Kidney epithelial cell (primary cell): ENCODE measurements around the gene PELI2. TPM values are rescaled to one million over a fixed set of nuclear protein-coding genes. Genes with fewer than 3 reads are reported as not detected.
A peak's percentile ranks its signal among the peaks of the same experiment; 100 is the strongest.

Experiments used
- DNase-seq: peaks from one replicate; pipeline ENCODE4 v3.0.0-alpha.2; 2010; ENCODE audit warnings: low read depth
- H3K27me3 ChIP-seq: 2 replicates; pipeline ENCODE4 v1.6.0; 2011; ENCODE audit warnings: low read length; ENCODE audit not compliant: control insufficient read depth, insufficient read depth
- H3K36me3 ChIP-seq: 2 replicates; pipeline ENCODE4 v1.5.1; 2011; ENCODE audit warnings: low read length; ENCODE audit not compliant: control insufficient read depth, insufficient read depth
- H3K4me3 ChIP-seq: 2 replicates; pipeline ENCODE4 v1.5.1; 2011; ENCODE audit warnings: low read depth, mild to moderate bottlenecking, control low read depth, low read length
- CTCF ChIP-seq: IDR thresholded peaks from 2 replicates; pipeline ENCODE4 v1.5.1; 2011; ENCODE audit warnings: mild to moderate bottlenecking, moderate library complexity, low read length, control low read depth, inconsistent platforms; ENCODE audit not compliant: insufficient read depth, poor library complexity, severe bottlenecking
- total RNA-seq: library from RNA; depleted of rRNA; stranded (reverse); fragments of >200 nt; gene quantifications from 2 replicates; pipeline ENCODE4 v1.2.3, GENCODE V29; 2015

The PELI2 gene
- total RNA-seq, 1 donor from 2014 or later: 4.8 TPM

- Histone ChIP-seq H3K27me3 (no peaks in the 10 kb centered on the region), H3K4me3 (no peak overlapping the region), H3K36me3 (no peaks in the 10 kb centered on the region)
- DNase-seq: no peak
- no peak for TF ChIP-seq CTCF
These were observed 117.2 kb downstream of the PELI2 start for GRCh38 chr14:56235388-56235787.

DNA sequence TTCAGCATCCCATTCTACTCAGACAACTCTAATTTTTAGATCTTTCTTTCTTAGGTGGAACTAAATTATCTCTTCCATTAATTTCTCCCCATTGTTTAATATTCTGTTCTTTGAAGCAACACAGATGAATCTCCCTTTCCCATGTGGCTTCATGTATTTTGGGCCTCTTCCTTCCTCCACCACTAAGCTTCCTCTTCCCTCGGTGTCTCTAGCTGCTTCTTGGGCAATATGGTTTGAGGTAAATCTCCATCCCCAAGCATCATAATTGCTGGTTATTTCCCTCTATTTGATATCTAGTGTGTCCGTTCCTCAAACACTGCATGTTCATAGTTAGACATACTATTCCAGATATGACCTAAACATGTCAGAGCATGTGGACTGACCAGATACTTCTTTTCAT is 119.2 kb downstream of the PELI2 start:
- Histone ChIP-seq H3K27me3 (no peaks in the 10 kb centered on the region), H3K4me3 (no peak overlapping the region), H3K36me3 (no peaks in the 10 kb centered on the region)
- DNase-seq: no peak
- TF ChIP-seq CTCF: no peak

DNA sequence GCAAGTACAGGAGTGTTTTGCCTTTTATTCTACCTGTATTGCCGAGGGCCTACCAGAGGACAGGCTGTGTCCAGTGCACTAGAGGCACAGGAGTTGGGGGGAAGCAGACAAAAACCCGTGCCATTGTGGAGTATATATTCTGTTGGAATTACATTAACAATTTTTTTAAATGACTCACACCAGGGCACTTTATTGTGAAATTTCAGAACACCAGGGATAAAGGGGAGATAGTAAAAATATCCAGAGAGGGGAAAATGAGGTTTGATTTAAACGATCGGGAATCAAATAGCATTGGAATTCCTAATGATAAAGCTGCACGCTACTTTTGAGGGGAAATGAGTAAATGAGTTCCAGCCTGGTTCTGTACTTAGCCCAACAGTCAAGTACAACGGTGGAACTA is 123.2 kb downstream of the PELI2 start:
- DNase-seq: no peak
- no peaks in the 10 kb centered on the region for H3K36me3 ChIP-seq
- H3K4me3 ChIP-seq: no peak overlapping the region
- H3K27me3 ChIP-seq: no peaks in the 10 kb centered on the region
- no peak for TF ChIP-seq CTCF

DNA sequence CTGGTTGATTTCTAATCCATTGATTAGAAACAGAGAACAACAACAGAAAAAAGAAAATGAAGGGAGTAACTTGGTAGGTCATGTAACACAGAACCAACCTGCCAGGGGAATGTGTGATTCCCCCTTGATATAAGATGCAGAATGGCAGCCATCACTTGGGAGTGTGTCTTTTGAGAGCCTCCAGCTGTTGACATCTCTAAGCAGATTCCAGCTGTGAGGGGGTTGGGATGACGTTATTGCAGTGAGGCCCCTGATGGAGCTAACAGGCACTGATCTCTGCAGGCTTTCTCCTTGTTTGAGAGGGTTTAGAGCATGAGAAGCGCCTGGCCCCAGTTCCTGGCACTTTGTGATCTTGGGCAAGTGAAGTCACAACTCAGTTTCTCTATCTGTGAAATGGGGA is 124.9 kb downstream of the PELI2 start:
- no peaks in the 10 kb centered on the region for H3K27me3 ChIP-seq
- TF ChIP-seq CTCF: no peak
- no peak overlapping the region for H3K4me3 ChIP-seq
- no peaks in the 10 kb centered on the region for H3K36me3 ChIP-seq
- no peak for DNase-seq

- TF ChIP-seq CTCF: no peak
- H3K27me3 ChIP-seq: no peaks in the 10 kb centered on the region
- no peak overlapping the region for H3K4me3 ChIP-seq
- peak; percentile 26 for DNase-seq
- no peaks in the 10 kb centered on the region for H3K36me3 ChIP-seq
These were observed 126.1 kb downstream of the PELI2 start for GRCh38 chr14:56244138-56244789.
